H1 (cell line): Measurements from ENCODE around the gene ABHD8. TPM values are rescaled to one million over a fixed set of nuclear protein-coding genes. Genes with fewer than 3 reads are reported as not detected.

ENCODE experiments used
- CTCF ChIA-PET: fragments of 300-600 bp; sonication (Branson Sonifier 250); formaldehyde crosslinking; loops from one replicate; lab custom pipeline; 2021; ENCODE audit not compliant: partially characterized antibody; lab: Charles Lee
- POLR2A ChIA-PET: fragments of 300-600 bp; sonication (Branson Sonifier 250); formaldehyde crosslinking; loops from one replicate; lab custom pipeline; 2021; ENCODE audit warnings: inconsistent platforms; ENCODE audit not compliant: partially characterized antibody; lab: Charles Lee
- DNase-seq, 2 experiments: peaks; one replicate each; pipeline versions ENCODE4 v3.0.0 to v3.0.0-alpha.2; 2010 to 2022; ENCODE audit warnings: low spot score in 2 of 2, low read depth in 1 of 2, mixed read lengths in 1 of 2
- FAIRE-seq: peaks from 2 replicates; lab custom pipeline; 2011; peaks lifted over from hg19 to GRCh38; lab: Jason Lieb, UNC
- H2AFZ ChIP-seq: 2 replicates; pipeline ENCODE4 v1.8.1; 2012; ENCODE audit warnings: low read length, inconsistent platforms
- H2AK5ac ChIP-seq: 2 replicates; pipeline ENCODE4 v1.6.1; 2013; ENCODE audit warnings: low read depth, low read length
- H2BK120ac ChIP-seq: replicated peaks from 2 replicates; pipeline ENCODE3; 2013; ENCODE audit warnings: low read depth, low read length, inconsistent platforms
- H2BK12ac ChIP-seq: 2 replicates; pipeline ENCODE4 v1.6.1; 2013; ENCODE audit warnings: low read depth, low read length
- H2BK15ac ChIP-seq: 2 replicates; pipeline ENCODE4 v1.6.1; 2013; ENCODE audit warnings: low read length
- H2BK20ac ChIP-seq: 2 replicates; pipeline ENCODE4 v1.6.1; 2013; ENCODE audit warnings: low read length
- H2BK5ac ChIP-seq: 2 replicates; pipeline ENCODE4 v1.6.1; 2013; ENCODE audit warnings: low read depth, low read length
- H3K14ac ChIP-seq: 2 replicates; pipeline ENCODE4 v1.6.1; 2013; ENCODE audit warnings: inconsistent platforms; ENCODE audit not compliant: insufficient read length
- H3K18ac ChIP-seq: 2 replicates; pipeline ENCODE4 v1.6.1; 2013; ENCODE audit warnings: low read length; ENCODE audit errors: extremely low read depth
- H3K23ac ChIP-seq: 2 replicates; pipeline ENCODE4 v1.6.1; 2013; ENCODE audit warnings: inconsistent platforms; ENCODE audit not compliant: insufficient read length
- H3K23me2 ChIP-seq: 2 replicates; pipeline ENCODE4 v1.6.1; 2013; ENCODE audit warnings: low read depth, low read length
- H3K27ac ChIP-seq: 2 replicates; pipeline ENCODE4 v1.6.1; 2011; ENCODE audit warnings: low read depth, low read length, inconsistent platforms
- H3K27me3 ChIP-seq, 4 experiments: replicated peaks in 1 of 4; 1 replicate in 1 of 4; 2 replicates in 3 of 4; pipeline versions ENCODE4 v1.6.1 to v1.8.1; 2011 to 2013; ENCODE audit warnings: low read length in 3 of 4, mild to moderate bottlenecking in 3 of 4, inconsistent platforms in 2 of 4, mixed read lengths in 2 of 4, moderate library complexity in 1 of 4; ENCODE audit not compliant: control insufficient read depth in 3 of 4, insufficient read depth in 3 of 4; ENCODE audit errors: extremely low read depth in 1 of 4
- H3K36me3 ChIP-seq, 4 experiments: 2 replicates each; pipeline versions ENCODE4 v1.6.1 to v1.8.1; 2011 to 2013; ENCODE audit warnings: mild to moderate bottlenecking in 4 of 4, low read length in 3 of 4, moderate library complexity in 2 of 4, control low read depth in 1 of 4, inconsistent platforms in 1 of 4; ENCODE audit not compliant: insufficient read depth in 4 of 4, control insufficient read depth in 2 of 4
- H3K4ac ChIP-seq: replicated peaks from 2 replicates; pipeline ENCODE3; 2013; ENCODE audit warnings: low read length, low read depth, mixed read lengths, inconsistent platforms; ENCODE audit not compliant: insufficient read length
- H3K4me1 ChIP-seq, 4 experiments: replicated peaks in 1 of 4; 1 replicate in 1 of 4; 2 replicates in 3 of 4; pipeline versions ENCODE4 v1.6.1 to v1.8.1; 2011 to 2013; ENCODE audit warnings: low read length in 3 of 4, inconsistent platforms in 2 of 4, mixed read lengths in 1 of 4; ENCODE audit not compliant: insufficient read depth in 4 of 4, control insufficient read depth in 3 of 4
- H3K4me2 ChIP-seq, 2 experiments: 2 replicates each; pipeline versions ENCODE4 v1.6.1 to v1.8.1; 2011 to 2013; ENCODE audit warnings: low read depth in 2 of 2, low read length in 2 of 2, control low read depth in 1 of 2, inconsistent platforms in 1 of 2, mild to moderate bottlenecking in 1 of 2; ENCODE audit not compliant: insufficient read depth in 1 of 2
- H3K4me3 ChIP-seq, 4 experiments: fragments of 200-600, 300-600 bp in 1 of 4; sonication (generic), shearing (Covaris generic), sonication (Bioruptor Twin) in 1 of 4; 2 replicates each; pipeline versions ENCODE4 v1.5.1 to v1.8.1; 2011 to 2016; ENCODE audit warnings: low read length in 4 of 4, low read depth in 3 of 4, control low read depth in 2 of 4, inconsistent platforms in 2 of 4, mild to moderate bottlenecking in 2 of 4, mixed read lengths in 1 of 4, moderate library complexity in 1 of 4; ENCODE audit not compliant: insufficient read depth in 2 of 4; ENCODE audit errors: extremely low read depth in 1 of 4
- H3K56ac ChIP-seq: replicated peaks from 2 replicates; pipeline ENCODE3; 2013; ENCODE audit warnings: low read depth, mild to moderate bottlenecking, mixed read lengths, low read length, inconsistent platforms; ENCODE audit not compliant: insufficient read length
- H3K79me1 ChIP-seq: 2 replicates; pipeline ENCODE4 v1.6.1; 2013; ENCODE audit warnings: low read depth, low read length, control low read depth
- H3K79me2 ChIP-seq, 2 experiments: 2 replicates each; pipeline versions ENCODE4 v1.6.1 to v1.8.1; 2012 to 2013; ENCODE audit warnings: low read length in 2 of 2, mild to moderate bottlenecking in 2 of 2, inconsistent platforms in 1 of 2; ENCODE audit not compliant: insufficient read depth in 2 of 2, control insufficient read depth in 1 of 2
- H3K9ac ChIP-seq, 4 experiments: replicated peaks in 1 of 4; 1 replicate in 1 of 4; 2 replicates in 3 of 4; pipeline versions ENCODE4 v1.6.1 to v1.8.1; 2011 to 2013; ENCODE audit warnings: low read depth in 3 of 4, low read length in 3 of 4, control low read depth in 2 of 4, mild to moderate bottlenecking in 2 of 4, moderate library complexity in 2 of 4, inconsistent platforms in 1 of 4; ENCODE audit errors: extremely low read depth in 1 of 4
- H3K9me3 ChIP-seq, 2 experiments: 2 replicates each; pipeline versions ENCODE4 v1.6.1 to v1.8.1; 2012 to 2013; ENCODE audit warnings: mild to moderate bottlenecking in 2 of 2, moderate library complexity in 2 of 2, control low read depth in 1 of 2, inconsistent platforms in 1 of 2, low read depth in 1 of 2, low read length in 1 of 2, mixed read lengths in 1 of 2; ENCODE audit not compliant: insufficient read depth in 2 of 2
- H4K20me1 ChIP-seq, 2 experiments: replicated peaks in 1 of 2; 2 replicates each; pipeline versions ENCODE3 to v1.8.1; 2011 to 2013; ENCODE audit warnings: inconsistent platforms in 2 of 2, low read length in 2 of 2, mild to moderate bottlenecking in 1 of 2; ENCODE audit not compliant: insufficient read depth in 2 of 2, control insufficient read depth in 1 of 2
- H4K5ac ChIP-seq: 2 replicates; pipeline ENCODE4 v1.6.1; 2013; ENCODE audit warnings: low read length, low read depth, mixed read lengths, inconsistent platforms; ENCODE audit not compliant: insufficient read length
- H4K8ac ChIP-seq: 2 replicates; pipeline ENCODE4 v1.8.0; 2013; ENCODE audit warnings: mild to moderate bottlenecking, moderate library complexity, low read length, inconsistent platforms; ENCODE audit not compliant: insufficient read depth; ENCODE audit errors: extremely low read depth
- H4K91ac ChIP-seq: replicated peaks from 2 replicates; pipeline ENCODE3; 2013; ENCODE audit warnings: low read length, mixed read lengths, inconsistent platforms; ENCODE audit not compliant: insufficient read length
- ASH2L ChIP-seq: fragments of 200-600, 300-600 bp; sonication (generic); IDR thresholded peaks from one replicate; pipeline ENCODE4 v1.7.1; 2017; ENCODE audit warnings: low read length
- BRCA1 ChIP-seq: IDR thresholded peaks from 2 replicates; pipeline ENCODE4 v1.6.1; 2012; ENCODE audit warnings: low read depth, low read length, improper control_type of control experiment
- KDM5A ChIP-seq: fragments of 200-600 bp; IDR thresholded peaks from 2 replicates; pipeline ENCODE4 v1.7.1; 2012; ENCODE audit warnings: mild to moderate bottlenecking, low read length, inconsistent platforms, mixed read lengths
- PHF8 ChIP-seq: fragments of 200-600 bp; sonication (generic); conservative IDR thresholded peaks from 2 replicates; pipeline ENCODE4 v1.7.1; 2012; ENCODE audit warnings: low read depth, mild to moderate bottlenecking, inconsistent platforms, low read length, moderate library complexity
- POLR2AphosphoS5 ChIP-seq: IDR thresholded peaks from 2 replicates; pipeline ENCODE4 v1.6.1; 2011; ENCODE audit warnings: low read depth, low read length
- POU5F1 ChIP-seq: IDR thresholded peaks from 2 replicates; pipeline ENCODE4 v1.6.1; 2011; ENCODE audit warnings: low read depth, mild to moderate bottlenecking, low read length, moderate library complexity
- SIRT6 ChIP-seq: IDR thresholded peaks from one replicate; pipeline ENCODE4 v1.7.1; 2012; ENCODE audit warnings: low read length, inconsistent platforms
- TAF1 ChIP-seq: IDR thresholded peaks from 2 replicates; pipeline ENCODE4 v1.6.1; 2011; ENCODE audit warnings: mild to moderate bottlenecking, low read depth, low read length
- WGBS, 2 experiments: shearing (Covaris generic) in 1 of 2; methylation state at CpG; one replicate each; pipeline versions ENCODE4 v1.1.6 to v1.1.7; 2013 to 2015; ENCODE audit warnings: low lambda C conversion rate in 2 of 2, mixed read lengths in 2 of 2, inconsistent platforms in 1 of 2, low coverage in 1 of 2, missing lambda C conversion rate in 1 of 2; ENCODE audit not compliant: insufficient replicate concordance in 2 of 2, insufficient coverage in 1 of 2, insufficient read length in 1 of 2; ENCODE audit errors: extremely low coverage in 1 of 2, missing lambda C conversion rate in 1 of 2; 5-methylcytosine and 5-hydroxymethylcytosine counted together
- polyA plus RNA-seq, 7 experiments: library from polyadenylated mRNA; depleted of rRNA in 3 of 7; stranded (reverse) in 5 of 7; unstranded in 2 of 7; fragments of >200 nt in 5 of 7; fragments of 200-250 nt in 2 of 7; gene quantifications; 1 replicate in 5 of 7; 2 replicates in 1 of 7; 4 replicates in 1 of 7; pipeline versions ENCODE4 v1.2.1 to v1.2.3, GENCODE V29; 2011 to 2013; ENCODE audit warnings: missing spikeins in 2 of 7, mixed read lengths in 2 of 7
- total RNA-seq: library from RNA; stranded (reverse); fragmentation: NEBNext Ultra II Directional; extraction: Animal tissue kit (Norgen Biotek cat#: 25700); gene quantifications from 2 replicates; pipeline ENCODE4 v1.2.1, GENCODE V29; 2021
- TF ChIP-seq, protein P1 (sequence below): IDR thresholded peaks from 2 replicates; pipeline ENCODE4 v1.6.1; 2012; ENCODE audit warnings: inconsistent platforms
- TF ChIP-seq, protein P2 (sequence below): IDR thresholded peaks from 2 replicates; pipeline ENCODE4 v1.6.1; 2011; ENCODE audit warnings: low read length, improper control_type of control experiment

Gene ABHD8
- total and polyA plus RNA-seq, 2 of the 8 experiments (the other 6 are each of a cell fraction or from before 2014, with no cell fraction given) = 11.3 to 18.7 TPM

DNA sequence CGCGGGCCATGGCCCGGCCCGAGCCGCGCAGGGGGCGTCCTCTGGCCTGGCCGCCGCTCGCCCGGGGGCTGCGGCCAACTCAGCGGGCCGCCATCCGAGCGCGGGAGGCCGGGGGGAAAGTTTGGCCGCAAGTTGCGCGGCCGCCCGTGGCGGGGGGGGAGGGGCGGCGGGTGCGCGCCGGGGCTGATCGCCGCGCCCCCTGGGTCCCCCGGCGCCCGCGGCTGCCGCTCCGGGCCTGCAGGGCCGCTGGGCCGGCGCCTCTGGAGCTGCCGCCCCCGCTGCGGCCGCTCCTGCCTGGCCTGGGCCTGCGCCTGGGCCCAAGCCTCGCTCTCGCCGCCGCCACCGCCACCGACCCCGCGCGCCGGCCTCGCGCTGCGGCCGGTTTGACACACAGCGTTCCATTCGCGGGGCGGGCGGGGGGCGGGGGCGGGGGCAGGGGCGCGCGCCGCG, 57.7 kb downstream of the ABHD8 start, which contains the start of gene NR2F6:
Gene NR2F6 (minus strand): TSS at position 385 of the 450 bp plus-strand sequence. CDS start 699 bp downstream, outside the sequence.
- Histone ChIP-seq H3K23me2 (peaks cover 2% of the 10 kb centered on the region; the same call in 1 of the 2 replicates), H2BK5ac (peak within 1 kb of the TSS; percentile 91; the same call in 1 of the 2 replicates), H2BK15ac (no peak within 1 kb of the TSS; the same call in 1 of the 2 replicates), H4K8ac (peak within 1 kb of the TSS; percentile 97), H3K27me3 (no peaks in the 10 kb centered on the region), H2AK5ac (no peak within 1 kb of the TSS), H3K36me3 (no peaks in the 10 kb centered on the region; a peak in 2 of 8 replicates), H4K20me1 (peaks cover 12 to 13% of the 10 kb centered on the region in 2 experiments), H3K4me3 (peak within 1 kb of the TSS; percentile 68 to 83 (median 78)), H2BK20ac (0 out of 2 replicates have a peak within 1 kb of the TSS, but pooled peaks have one; percentile 48), H3K27ac (peak within 1 kb of the TSS; percentile 92; the same call in 1 of the 2 replicates), H3K18ac (peak within 1 kb of the TSS; percentile 87), H2BK12ac (peak within 1 kb of the TSS; percentile 80; the same call in 1 of the 2 replicates), H2AFZ (no peak within 1 kb of the TSS), H4K5ac (peak within 1 kb of the TSS; percentile 95), H3K4ac (peak within 1 kb of the TSS; percentile 92), H3K4me1 (peaks cover 3 to 34% (median 25%) of the 10 kb centered on the region in 4 experiments), H2BK120ac (peak within 1 kb of the TSS; percentile 72), H3K56ac (peak within 1 kb of the TSS; percentile 96), H4K91ac (peak within 1 kb of the TSS; percentile 75), H3K9ac (peak within 1 kb of the TSS; percentile 0 to 71 (median 66); a peak in 6 of 7 replicates), H3K14ac (no peak within 1 kb of the TSS), H3K9me3 (no peaks in the 10 kb centered on the region), H3K79me2 (peaks cover 26 to 47% of the 10 kb centered on the region in 2 experiments; a peak in 3 of 4 replicates), H3K4me2 (peak within 1 kb of the TSS; percentile 74 to 94), H3K79me1 (peaks cover 12% of the 10 kb centered on the region), H3K23ac (no peak within 1 kb of the TSS)
- DNase-seq (no peak), FAIRE-seq (no peak)
- WGBS, 2 experiments = 4% methylated on average over 14 of the region's 72 CpGs; no CpG with 5 or more reads in 1 of the 2 experiments
- ChIA-PET CTCF (interaction anchor here (1.4 kb wide), 1 partner anchor 21 kb away, joined by 3 read pairs; the partner anchor contains the start of gene BABAM1), POLR2A (interaction anchor here (6.4 kb wide), 1 partner anchor 15 kb away, joined by 118 read pairs; the partner anchor contains the start of gene OCEL1)
- TF ChIP-seq, protein P1, sequence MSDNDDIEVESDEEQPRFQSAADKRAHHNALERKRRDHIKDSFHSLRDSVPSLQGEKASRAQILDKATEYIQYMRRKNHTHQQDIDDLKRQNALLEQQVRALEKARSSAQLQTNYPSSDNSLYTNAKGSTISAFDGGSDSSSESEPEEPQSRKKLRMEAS = no peak
- no peak for TF ChIP-seq KDM5A
- 0 out of 2 replicates have a peak, but pooled peaks have one; percentile 3 for TF ChIP-seq PHF8
- no peak for TF ChIP-seq SIRT6
- TF ChIP-seq, protein P2, sequence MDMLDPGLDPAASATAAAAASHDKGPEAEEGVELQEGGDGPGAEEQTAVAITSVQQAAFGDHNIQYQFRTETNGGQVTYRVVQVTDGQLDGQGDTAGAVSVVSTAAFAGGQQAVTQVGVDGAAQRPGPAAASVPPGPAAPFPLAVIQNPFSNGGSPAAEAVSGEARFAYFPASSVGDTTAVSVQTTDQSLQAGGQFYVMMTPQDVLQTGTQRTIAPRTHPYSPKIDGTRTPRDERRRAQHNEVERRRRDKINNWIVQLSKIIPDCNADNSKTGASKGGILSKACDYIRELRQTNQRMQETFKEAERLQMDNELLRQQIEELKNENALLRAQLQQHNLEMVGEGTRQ = no peak
- 0 out of 2 replicates have a peak, but pooled peaks have one; percentile 32 for TF ChIP-seq POLR2AphosphoS5
- no peak for TF ChIP-seq ASH2L
- TF ChIP-seq TAF1 = 0 out of 2 replicates have a peak, but pooled peaks have one; percentile 23
- TF ChIP-seq POU5F1 = no peak
- TF ChIP-seq BRCA1 = no peak
